NCI-H748 (cell line): ENCODE results near the gene TET1.
"Not testable (repeated sequence)": the region's sequence is repeated elsewhere in the genome, so short reads cannot be mapped to it uniquely, and the experiment has no call there.

ENCODE experiments used
- DNase-seq: peaks from one replicate; lab custom pipeline; 2025; ENCODE audit not compliant: unreplicated experiment; lab: John Stamatoyannopoulos, UW

Gene TET1

GRCh38 chr10:68697106-68697505 lies 137.0 kb downstream of the TET1 start:
- DNase-seq: no peak

- no peak for DNase-seq
These were observed 140.1 kb downstream of the TET1 start for GRCh38 chr10:68700197-68700596.

- no peak for DNase-seq
These were observed 145.4 kb downstream of the TET1 start for GRCh38 chr10:68705548-68705947.

- not testable (repeated sequence) for DNase-seq
These were observed 148.8 kb downstream of the TET1 start for GRCh38 chr10:68708987-68709386.

- DNase-seq: not testable (repeated sequence)
These were observed 152.9 kb downstream of the TET1 start for GRCh38 chr10:68713065-68713464.

- DNase-seq: no peak
These were observed 157.3 kb downstream of the TET1 start for GRCh38 chr10:68717435-68717834.

- DNase-seq: peak; percentile 99
These were observed 160.9 kb downstream of the TET1 start, which contains the start of gene CCAR1 for GRCh38 chr10:68720793-68721672. TSS of gene CCAR1 (plus strand) at chr10:68721239. CDS start at chr10:68722505, 1,266 bp downstream.

GRCh38 chr10:68721673-68722335 lies 161.7 kb downstream of the TET1 start:
- DNase-seq: no peak

- no peak for DNase-seq
These were observed 164.9 kb downstream of the TET1 start for GRCh38 chr10:68725016-68725415.

- no peak for DNase-seq
These were observed 167.0 kb downstream of the TET1 start for GRCh38 chr10:68727146-68727545.

- DNase-seq: no peak
These were observed 172.5 kb downstream of the TET1 start for GRCh38 chr10:68732651-68733050.

- DNase-seq: no peak
These were observed 174.2 kb downstream of the TET1 start for GRCh38 chr10:68734349-68734748.

GRCh38 chr10:68735119-68735518 lies 175.0 kb downstream of the TET1 start:
- no peak for DNase-seq

GRCh38 chr10:68735739-68736138 lies 175.6 kb downstream of the TET1 start:
- DNase-seq: not testable (repeated sequence)

- DNase-seq: not testable (repeated sequence)
These were observed 180.5 kb downstream of the TET1 start for GRCh38 chr10:68740676-68741075.

GRCh38 chr10:68742397-68742796 lies 182.3 kb downstream of the TET1 start:
- no peak for DNase-seq
